GM21515 (cell line): ENCODE data around the gene CHCHD6.

ENCODE experiments used
- ATAC-seq: cut with Tn5 transposase; IDR thresholded peaks from one replicate; pipeline ENCODE4 v1.9.1; 2021; ENCODE audit not compliant: unreplicated experiment

CHCHD6 gene

GRCh38 chr3:126989316-126990023 lies 285.4 kb downstream of the CHCHD6 start:
- ATAC-seq = no peak

GRCh38 chr3:126990024-126990700 lies 286.1 kb downstream of the CHCHD6 start:
- ATAC-seq = no peak

GRCh38 chr3:126990890-126991289 lies 286.9 kb downstream of the CHCHD6 start:
- ATAC-seq = no peak

- no peak for ATAC-seq
Measured at GRCh38 chr3:126991366-126992200, 287.5 kb downstream of the CHCHD6 start.

- no peak for ATAC-seq
Measured at GRCh38 chr3:126992216-126992615, 288.2 kb downstream of the CHCHD6 start.

GRCh38 chr3:126992776-126993175 lies 288.7 kb downstream of the CHCHD6 start:
- ATAC-seq = no peak

GRCh38 chr3:126993436-126993835 lies 289.4 kb downstream of the CHCHD6 start:
- ATAC-seq = no peak

GRCh38 chr3:126994661-126995245 lies 290.7 kb downstream of the CHCHD6 start:
- no peak for ATAC-seq

- ATAC-seq = no peak
Measured at GRCh38 chr3:126995254-126995780, 291.3 kb downstream of the CHCHD6 start.

GRCh38 chr3:126995926-126996512 lies 292.0 kb downstream of the CHCHD6 start:
- ATAC-seq = no peak

GRCh38 chr3:126996905-126997304 lies 292.9 kb downstream of the CHCHD6 start:
- no peak for ATAC-seq

GRCh38 chr3:126997455-126998038 lies 293.5 kb downstream of the CHCHD6 start:
- ATAC-seq = no peak

- ATAC-seq = no peak
Measured at GRCh38 chr3:126998320-126998719, 294.3 kb downstream of the CHCHD6 start.

- ATAC-seq = no peak
Measured at GRCh38 chr3:126998728-126999127, 294.7 kb downstream of the CHCHD6 start.

GRCh38 chr3:126999383-126999782 lies 295.3 kb downstream of the CHCHD6 start:
- no peak for ATAC-seq

GRCh38 chr3:127000119-127000518 lies 296.1 kb downstream of the CHCHD6 start:
- no peak for ATAC-seq

GRCh38 chr3:127000761-127001160 lies 296.7 kb downstream of the CHCHD6 start:
- no peak for ATAC-seq

- no peak for ATAC-seq
Measured at GRCh38 chr3:127001486-127002194, 297.6 kb downstream of the CHCHD6 start.
